GM23338 (cell line): Measurements from ENCODE around the gene MEGF9. TPM values are rescaled to one million over a fixed set of nuclear protein-coding genes. Genes with fewer than 3 reads are reported as not detected.

ENCODE experiments used
- ATAC-seq: fragments of 200-7000 bp; cut with Tn5 transposase; 3 replicates; pipeline ENCODE4 v1.9.1; 2020
- DNase-seq: peaks from one replicate; pipeline ENCODE4 v3.0.0-alpha.2; 2015; ENCODE audit warnings: low spot score
- H2AFZ ChIP-seq: fragments of 200-600 bp; sonication (generic); 2 replicates; pipeline ENCODE4 v1.8.0; 2016; ENCODE audit warnings: antibody characterized with exemption, mild to moderate bottlenecking, moderate library complexity
- H3F3A ChIP-seq: fragments of 200-600 bp; sonication (generic); replicated peaks from 2 replicates; pipeline ENCODE4 v1.8.0; 2017; ENCODE audit warnings: antibody characterized with exemption, mixed run types, low read depth
- H3K27ac ChIP-seq: fragments of 200-600 bp; sonication (generic); 2 replicates; pipeline ENCODE4 v1.6.1; 2016; ENCODE audit warnings: low read depth
- H3K27me3 ChIP-seq: fragments of 200-600 bp; sonication (generic); 2 replicates; pipeline ENCODE4 v1.8.0; 2016; ENCODE audit warnings: mild to moderate bottlenecking, mixed run types, moderate library complexity; ENCODE audit not compliant: insufficient read depth
- H3K36me3 ChIP-seq: fragments of 200-600 bp; sonication (generic); 2 replicates; pipeline ENCODE4 v1.8.0; 2016; ENCODE audit warnings: mild to moderate bottlenecking; ENCODE audit not compliant: insufficient read depth
- H3K4me1 ChIP-seq: fragments of 200-600 bp; sonication (generic); 2 replicates; pipeline ENCODE4 v1.8.0; 2016; ENCODE audit warnings: mild to moderate bottlenecking, moderate library complexity; ENCODE audit not compliant: insufficient read depth
- H3K4me2 ChIP-seq: fragments of 200-600 bp; sonication (generic); 2 replicates; pipeline ENCODE4 v1.7.1; 2017; ENCODE audit warnings: mixed run types
- H3K4me3 ChIP-seq: fragments of 200-600 bp; sonication (generic); 2 replicates; pipeline ENCODE4 v1.6.1; 2016; ENCODE audit warnings: mixed run types
- H3K79me2 ChIP-seq: fragments of 200-600 bp; sonication (generic); replicated peaks from 2 replicates; pipeline ENCODE4 v1.8.0; 2017; ENCODE audit warnings: mild to moderate bottlenecking; ENCODE audit not compliant: insufficient read depth
- H3K9me2 ChIP-seq: fragments of 200-600 bp; sonication (generic); 2 replicates; pipeline ENCODE4 v1.8.0; 2017; ENCODE audit not compliant: insufficient read depth
- H4K20me1 ChIP-seq: fragments of 200-600 bp; sonication (generic); replicated peaks from 2 replicates; pipeline ENCODE4 v1.8.0; 2017; ENCODE audit warnings: mild to moderate bottlenecking; ENCODE audit not compliant: insufficient read depth
- H3K27ac Mint-ChIP-seq: 2 replicates; pipeline ENCODE4 v1.8.0; 2020; ENCODE audit warnings: inconsistent platforms, mild to moderate bottlenecking, moderate library complexity, mixed read lengths
- H3K27me3 Mint-ChIP-seq: 3 replicates; pipeline ENCODE4 v1.8.0; 2022; ENCODE audit warnings: low read depth, mild to moderate bottlenecking, moderate library complexity, mixed read lengths, inconsistent platforms; ENCODE audit not compliant: insufficient read depth, poor library complexity
- H3K36me3 Mint-ChIP-seq: 3 replicates; pipeline ENCODE4 v1.8.0; 2021; ENCODE audit warnings: low read depth, mild to moderate bottlenecking, inconsistent platforms, moderate library complexity, mixed read lengths
- H3K4me1 Mint-ChIP-seq: 3 replicates; pipeline ENCODE4 v1.8.0; 2020; ENCODE audit warnings: mild to moderate bottlenecking, inconsistent platforms, mixed read lengths
- H3K4me3 Mint-ChIP-seq: 3 replicates; pipeline ENCODE4 v1.8.0; 2021; ENCODE audit warnings: moderate library complexity, mild to moderate bottlenecking, inconsistent platforms, mixed read lengths
- H3K9me3 Mint-ChIP-seq: 3 replicates; pipeline ENCODE4 v1.8.0; 2020; ENCODE audit warnings: moderate library complexity, mild to moderate bottlenecking, inconsistent platforms, mixed read lengths
- CREB1 ChIP-seq: fragments of 250-450 bp; sonication (Bioruptor Pico); IDR thresholded peaks from 2 replicates; pipeline ENCODE4 v1.5.0; 2020; ENCODE audit warnings: low read depth, mild to moderate bottlenecking, moderate library complexity
- CTCF ChIP-seq, 2 experiments: fragments of 200-600 bp in 1 of 2; sonication (generic) in 1 of 2; conservative IDR thresholded peaks; 2 replicates each; pipeline versions ENCODE4 v1.5.1 to v1.6.1; 2016 to 2017; ENCODE audit warnings: antibody characterized with exemption in 2 of 2, low read depth in 2 of 2, mild to moderate bottlenecking in 2 of 2, moderate library complexity in 1 of 2
- EZH2 ChIP-seq: fragments of 200-600 bp; sonication (generic); IDR thresholded peaks from one replicate; pipeline ENCODE4 v1.8.0; 2017; ENCODE audit warnings: antibody characterized with exemption, mild to moderate bottlenecking, low read depth; ENCODE audit not compliant: unreplicated experiment
- EZH2phosphoT487 ChIP-seq: fragments of 200-600 bp; sonication (generic); IDR thresholded peaks from one replicate; pipeline ENCODE4 v1.8.1; 2018; ENCODE audit warnings: antibody characterized with exemption; ENCODE audit not compliant: unreplicated experiment
- JUNB ChIP-seq: IDR thresholded peaks from one replicate; pipeline ENCODE4 v1.6.1; 2016; ENCODE audit warnings: antibody characterized with exemption; ENCODE audit not compliant: unreplicated experiment
- NANOG ChIP-seq: IDR thresholded peaks from 2 replicates; pipeline ENCODE4 v1.6.1; 2016; ENCODE audit warnings: antibody characterized with exemption, borderline replicate concordance
- POLR2AphosphoS5 ChIP-seq: IDR thresholded peaks from 2 replicates; pipeline ENCODE4 v1.6.1; 2016; ENCODE audit warnings: antibody characterized with exemption, low read depth
- STAT1 ChIP-seq: IDR thresholded peaks from one replicate; pipeline ENCODE4 v1.6.1; 2016; ENCODE audit warnings: antibody characterized with exemption; ENCODE audit not compliant: unreplicated experiment
- ZNF114 ChIP-seq: fragments of 250-450 bp; sonication (Bioruptor Pico); IDR thresholded peaks from 2 replicates; pipeline ENCODE4 v1.5.0; 2020; ENCODE audit warnings: mild to moderate bottlenecking, moderate library complexity
- ZNF331 ChIP-seq: fragments of 250-450 bp; sonication (Bioruptor Pico); IDR thresholded peaks from 2 replicates; pipeline ENCODE4 v1.5.0; 2020; ENCODE audit warnings: low read depth, mild to moderate bottlenecking, moderate library complexity
- ZNF462 ChIP-seq: fragments of 250-450 bp; sonication (Bioruptor Pico); IDR thresholded peaks from 2 replicates; pipeline ENCODE4 v1.5.0; 2020; ENCODE audit warnings: mild to moderate bottlenecking, moderate library complexity
- polyA plus RNA-seq: library from polyadenylated mRNA; unstranded; fragments of >200 nt; fragmentation: Nextera tagmentation; extraction: Ambion mirVana; gene quantifications from 2 replicates; pipeline ENCODE4 v1.2.1, GENCODE V29; 2016
- total RNA-seq: library from RNA; depleted of rRNA; stranded (reverse); fragments of >200 nt; shearing (Covaris generic); gene quantifications from 2 replicates; pipeline ENCODE4 v1.2.3, GENCODE V29; 2014
- TF ChIP-seq, protein P1 (sequence below): IDR thresholded peaks from one replicate; pipeline ENCODE4 v1.6.1; 2018; ENCODE audit warnings: antibody characterized with exemption; ENCODE audit not compliant: unreplicated experiment
- TF ChIP-seq, protein P2 (sequence below): IDR thresholded peaks from 2 replicates; pipeline ENCODE4 v1.6.1; 2016; ENCODE audit warnings: antibody characterized with exemption

The MEGF9 gene
- total and polyA plus RNA-seq, 2 experiments from 2014 or later = 0.87 to 1.6 TPM

DNA sequence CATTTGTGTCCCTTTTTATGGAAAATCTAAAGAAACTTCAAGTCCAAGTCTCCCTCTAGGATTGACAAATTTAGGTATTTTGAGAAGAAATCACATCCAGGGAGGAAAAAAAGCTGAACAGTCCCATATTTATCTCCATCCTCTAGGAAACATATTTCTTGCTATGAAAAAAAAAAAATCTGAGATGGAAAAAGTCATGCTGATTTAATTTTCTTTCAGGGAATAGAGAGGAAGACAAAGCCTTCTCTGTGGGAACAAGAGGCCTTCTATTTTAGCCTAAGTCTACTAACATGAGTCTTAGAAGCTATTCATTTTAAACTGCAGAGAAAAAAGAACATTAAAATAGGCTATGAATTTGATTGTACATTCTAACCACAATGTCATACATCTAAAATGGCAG lies 71.2 kb downstream of the MEGF9 start:
- no peaks in the 10 kb centered on the region for H3K9me2 ChIP-seq
- H3K4me1 Mint-ChIP-seq = no peaks in the 10 kb centered on the region
- no peak for ATAC-seq
- no peaks in the 10 kb centered on the region for H3K36me3 Mint-ChIP-seq
- no peaks in the 10 kb centered on the region for H3K79me2 ChIP-seq
- H3K27me3 ChIP-seq = no peaks in the 10 kb centered on the region
- no peaks in the 10 kb centered on the region for H3F3A ChIP-seq
- no peak for TF ChIP-seq EZH2phosphoT487
- TF ChIP-seq, protein P1, sequence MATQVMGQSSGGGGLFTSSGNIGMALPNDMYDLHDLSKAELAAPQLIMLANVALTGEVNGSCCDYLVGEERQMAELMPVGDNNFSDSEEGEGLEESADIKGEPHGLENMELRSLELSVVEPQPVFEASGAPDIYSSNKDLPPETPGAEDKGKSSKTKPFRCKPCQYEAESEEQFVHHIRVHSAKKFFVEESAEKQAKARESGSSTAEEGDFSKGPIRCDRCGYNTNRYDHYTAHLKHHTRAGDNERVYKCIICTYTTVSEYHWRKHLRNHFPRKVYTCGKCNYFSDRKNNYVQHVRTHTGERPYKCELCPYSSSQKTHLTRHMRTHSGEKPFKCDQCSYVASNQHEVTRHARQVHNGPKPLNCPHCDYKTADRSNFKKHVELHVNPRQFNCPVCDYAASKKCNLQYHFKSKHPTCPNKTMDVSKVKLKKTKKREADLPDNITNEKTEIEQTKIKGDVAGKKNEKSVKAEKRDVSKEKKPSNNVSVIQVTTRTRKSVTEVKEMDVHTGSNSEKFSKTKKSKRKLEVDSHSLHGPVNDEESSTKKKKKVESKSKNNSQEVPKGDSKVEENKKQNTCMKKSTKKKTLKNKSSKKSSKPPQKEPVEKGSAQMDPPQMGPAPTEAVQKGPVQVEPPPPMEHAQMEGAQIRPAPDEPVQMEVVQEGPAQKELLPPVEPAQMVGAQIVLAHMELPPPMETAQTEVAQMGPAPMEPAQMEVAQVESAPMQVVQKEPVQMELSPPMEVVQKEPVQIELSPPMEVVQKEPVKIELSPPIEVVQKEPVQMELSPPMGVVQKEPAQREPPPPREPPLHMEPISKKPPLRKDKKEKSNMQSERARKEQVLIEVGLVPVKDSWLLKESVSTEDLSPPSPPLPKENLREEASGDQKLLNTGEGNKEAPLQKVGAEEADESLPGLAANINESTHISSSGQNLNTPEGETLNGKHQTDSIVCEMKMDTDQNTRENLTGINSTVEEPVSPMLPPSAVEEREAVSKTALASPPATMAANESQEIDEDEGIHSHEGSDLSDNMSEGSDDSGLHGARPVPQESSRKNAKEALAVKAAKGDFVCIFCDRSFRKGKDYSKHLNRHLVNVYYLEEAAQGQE = no peak
- TF ChIP-seq ZNF114 (CRISPR knock-in tag) = no peak
- TF ChIP-seq EZH2 = no peak
- TF ChIP-seq CREB1 (CRISPR knock-in tag) = no peak
- no peak for TF ChIP-seq NANOG
- TF ChIP-seq CTCF (conservative IDR thresholded peaks at IDR 0.05; ENCODE audit: low read depth in 2 of 2) = no peak
- TF ChIP-seq POLR2AphosphoS5 = no peak
- TF ChIP-seq ZNF331 (CRISPR knock-in tag) = no peak
- no peak for TF ChIP-seq STAT1
- no peak for TF ChIP-seq JUNB
- TF ChIP-seq, protein P2, sequence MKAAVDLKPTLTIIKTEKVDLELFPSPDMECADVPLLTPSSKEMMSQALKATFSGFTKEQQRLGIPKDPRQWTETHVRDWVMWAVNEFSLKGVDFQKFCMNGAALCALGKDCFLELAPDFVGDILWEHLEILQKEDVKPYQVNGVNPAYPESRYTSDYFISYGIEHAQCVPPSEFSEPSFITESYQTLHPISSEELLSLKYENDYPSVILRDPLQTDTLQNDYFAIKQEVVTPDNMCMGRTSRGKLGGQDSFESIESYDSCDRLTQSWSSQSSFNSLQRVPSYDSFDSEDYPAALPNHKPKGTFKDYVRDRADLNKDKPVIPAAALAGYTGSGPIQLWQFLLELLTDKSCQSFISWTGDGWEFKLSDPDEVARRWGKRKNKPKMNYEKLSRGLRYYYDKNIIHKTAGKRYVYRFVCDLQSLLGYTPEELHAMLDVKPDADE = no peak
- no peak for TF ChIP-seq ZNF462
- H3K4me2 ChIP-seq = no peak overlapping the region
- no peaks in the 10 kb centered on the region for H3K4me1 ChIP-seq
- H3K36me3 ChIP-seq = no peaks in the 10 kb centered on the region
- no peak overlapping the region for H2AFZ ChIP-seq
- no peak overlapping the region for H3K27ac ChIP-seq
- H3K4me3 ChIP-seq = no peak overlapping the region
- H3K27ac Mint-ChIP-seq = no peak overlapping the region
- no peak overlapping the region for H3K4me3 Mint-ChIP-seq
- H3K9me3 Mint-ChIP-seq = no peaks in the 10 kb centered on the region
- H4K20me1 ChIP-seq = no peaks in the 10 kb centered on the region
- no peak for DNase-seq
- no peaks in the 10 kb centered on the region for H3K27me3 Mint-ChIP-seq
